Measurements from ENCODE around the gene CNST. TPM values are rescaled to one million over a fixed set of nuclear protein-coding genes. Genes with fewer than 3 reads are reported as not detected.

The CNST gene
- total RNA-seq, 4 donors from 2014 or later: 38.8 to 49.5 (median 41.7) TPM

DNA sequence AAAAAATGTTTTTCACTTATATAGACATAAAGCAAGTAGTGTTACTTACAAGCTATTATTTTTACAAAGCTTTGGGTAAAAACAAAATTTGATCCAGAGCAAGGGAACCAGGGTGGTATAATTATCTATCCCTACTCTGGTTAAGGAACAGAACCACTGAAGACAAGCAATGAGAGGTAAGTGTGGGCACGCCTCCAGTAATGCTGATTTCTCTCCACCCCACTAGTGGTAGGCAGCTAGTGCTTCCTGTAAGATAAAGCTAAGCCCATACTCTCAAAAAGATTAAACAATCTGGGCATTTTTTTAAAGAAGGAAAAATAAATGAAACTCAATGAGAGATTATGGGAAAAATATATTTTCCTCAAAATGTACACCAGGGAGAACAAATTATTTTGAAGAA lies 22.3 kb upstream of the CNST start:
- TF ChIP-seq, protein P1, sequence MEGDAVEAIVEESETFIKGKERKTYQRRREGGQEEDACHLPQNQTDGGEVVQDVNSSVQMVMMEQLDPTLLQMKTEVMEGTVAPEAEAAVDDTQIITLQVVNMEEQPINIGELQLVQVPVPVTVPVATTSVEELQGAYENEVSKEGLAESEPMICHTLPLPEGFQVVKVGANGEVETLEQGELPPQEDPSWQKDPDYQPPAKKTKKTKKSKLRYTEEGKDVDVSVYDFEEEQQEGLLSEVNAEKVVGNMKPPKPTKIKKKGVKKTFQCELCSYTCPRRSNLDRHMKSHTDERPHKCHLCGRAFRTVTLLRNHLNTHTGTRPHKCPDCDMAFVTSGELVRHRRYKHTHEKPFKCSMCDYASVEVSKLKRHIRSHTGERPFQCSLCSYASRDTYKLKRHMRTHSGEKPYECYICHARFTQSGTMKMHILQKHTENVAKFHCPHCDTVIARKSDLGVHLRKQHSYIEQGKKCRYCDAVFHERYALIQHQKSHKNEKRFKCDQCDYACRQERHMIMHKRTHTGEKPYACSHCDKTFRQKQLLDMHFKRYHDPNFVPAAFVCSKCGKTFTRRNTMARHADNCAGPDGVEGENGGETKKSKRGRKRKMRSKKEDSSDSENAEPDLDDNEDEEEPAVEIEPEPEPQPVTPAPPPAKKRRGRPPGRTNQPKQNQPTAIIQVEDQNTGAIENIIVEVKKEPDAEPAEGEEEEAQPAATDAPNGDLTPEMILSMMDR (IDR thresholded peaks at IDR 0.05): no peak
- no peak for TF ChIP-seq POLR2A (IDR thresholded peaks at IDR 0.05)
- no peaks in the 10 kb centered on the region for H3K9me3 ChIP-seq
- H3K4me3 ChIP-seq (replicated peaks in 1 of 3): no peak overlapping the region
- no peaks in the 10 kb centered on the region for H3K27me3 ChIP-seq
- no peak overlapping the region for H3K27ac ChIP-seq
- peaks cover 19 to 27% of the 10 kb centered on the region in 2 donors for H3K36me3 ChIP-seq
- peaks cover 16 to 18% of the 10 kb centered on the region in 2 donors for H3K4me1 ChIP-seq
- WGBS, 2 donors: 94 to 100% methylated on average over 1 of the region's 1 CpG
- DNase-seq: no peak
- intact Hi-C loops (cut with DNase I): no loop called here

DNA sequence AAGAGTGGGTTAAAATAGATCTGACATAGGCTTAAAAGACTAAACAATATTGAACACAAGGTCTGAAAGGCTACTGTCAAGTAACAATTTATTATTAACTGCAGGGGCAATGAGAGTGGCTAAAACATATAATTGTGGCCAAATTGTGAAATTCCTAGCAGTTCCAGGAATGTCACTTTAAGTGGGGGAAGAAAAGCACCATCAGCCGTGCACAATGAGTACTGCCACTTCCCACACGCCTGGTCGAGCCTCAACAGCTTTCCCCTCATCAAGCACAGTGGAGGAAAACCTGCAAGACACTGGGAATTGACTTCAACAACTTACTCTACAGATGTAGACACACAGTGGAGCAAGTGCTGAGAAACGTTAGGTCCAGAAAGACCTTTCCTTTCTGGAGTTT lies 16.6 kb upstream of the CNST start:
- 21 to 30% methylated on average over 4 of the region's 4 CpGs for WGBS, 2 donors
- intact Hi-C loops (cut with DNase I): loop anchor here (10.0 kb wide), 1 partner anchor 45 kb away; the partner anchor contains the start of gene SMYD3
- no peak overlapping the region for H3K4me3 ChIP-seq (replicated peaks in 1 of 3)
- no peaks in the 10 kb centered on the region for H3K9me3 ChIP-seq
- TF ChIP-seq, protein P1 (IDR thresholded peaks at IDR 0.05): no peak
- no peak for TF ChIP-seq POLR2A (IDR thresholded peaks at IDR 0.05)
- H3K27ac ChIP-seq: peak overlapping the region; percentile 18 to 88 (median 64)
- peak; percentile 72 for DNase-seq
- H3K4me1 ChIP-seq: peaks cover 36 to 40% of the 10 kb centered on the region in 2 donors
- H3K36me3 ChIP-seq: peaks cover 6 to 16% of the 10 kb centered on the region in 2 donors
- no peaks in the 10 kb centered on the region for H3K27me3 ChIP-seq

DNA sequence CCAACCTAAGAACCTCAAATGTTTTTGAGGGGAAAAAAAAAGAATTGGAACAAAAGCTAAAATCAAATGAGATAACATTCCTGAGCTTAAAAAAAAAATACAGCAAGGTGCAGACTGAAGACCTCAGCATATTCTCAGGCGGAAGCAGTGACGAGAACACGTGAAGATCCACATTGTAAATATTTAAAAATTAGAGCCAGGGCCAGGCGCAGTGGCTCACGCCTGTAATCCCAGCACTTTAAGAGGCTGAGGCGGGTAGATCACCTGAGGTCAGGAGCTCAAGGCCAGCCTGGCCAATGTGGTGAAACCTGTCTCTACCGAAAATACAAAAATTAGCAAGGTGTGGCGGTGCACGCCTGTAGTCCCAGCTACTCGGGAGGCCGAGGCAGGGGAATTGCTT lies 15.9 kb upstream of the CNST start:
- H3K4me3 ChIP-seq (replicated peaks in 1 of 3): no peak overlapping the region
- H3K9me3 ChIP-seq: no peaks in the 10 kb centered on the region
- peak overlapping the region in 2 of 3 donors; percentile 64 to 88 for H3K27ac ChIP-seq
- H3K27me3 ChIP-seq: no peaks in the 10 kb centered on the region
- 69 to 70% methylated on average over 11 of the region's 11 CpGs for WGBS, 2 donors
- no peak for TF ChIP-seq POLR2A (IDR thresholded peaks at IDR 0.05)
- TF ChIP-seq, protein P1 (IDR thresholded peaks at IDR 0.05): no peak
- DNase-seq: no peak
- peaks cover 6 to 15% of the 10 kb centered on the region in 2 donors for H3K36me3 ChIP-seq
- intact Hi-C loops (cut with DNase I): loop anchor here (10.0 kb wide), 1 partner anchor 46 kb away; the partner anchor contains the start of gene SMYD3
- peaks cover 36 to 40% of the 10 kb centered on the region in 2 donors for H3K4me1 ChIP-seq

DNA sequence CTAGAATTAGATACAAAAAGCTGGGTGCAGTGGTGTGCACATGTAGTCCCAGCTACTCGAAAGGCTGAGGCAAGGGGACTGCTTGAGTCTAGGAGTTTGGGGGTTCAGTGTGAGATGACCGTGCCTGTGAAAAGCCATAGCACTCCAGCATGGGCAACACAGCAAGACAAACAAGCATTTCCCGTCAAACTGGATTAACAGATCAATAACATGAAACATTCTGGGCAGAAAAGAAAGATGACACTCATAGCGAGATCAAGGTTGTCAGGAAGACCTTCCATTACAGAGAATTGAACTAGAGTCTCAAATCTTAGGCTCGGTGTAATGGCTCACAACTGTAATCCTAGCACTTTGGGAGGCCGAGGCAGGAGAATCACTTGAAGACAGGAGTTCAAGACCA lies 14.1 kb upstream of the CNST start:
- H3K9me3 ChIP-seq: no peaks in the 10 kb centered on the region
- 88 to 97% methylated on average over 6 of the region's 6 CpGs for WGBS, 2 donors

DNA sequence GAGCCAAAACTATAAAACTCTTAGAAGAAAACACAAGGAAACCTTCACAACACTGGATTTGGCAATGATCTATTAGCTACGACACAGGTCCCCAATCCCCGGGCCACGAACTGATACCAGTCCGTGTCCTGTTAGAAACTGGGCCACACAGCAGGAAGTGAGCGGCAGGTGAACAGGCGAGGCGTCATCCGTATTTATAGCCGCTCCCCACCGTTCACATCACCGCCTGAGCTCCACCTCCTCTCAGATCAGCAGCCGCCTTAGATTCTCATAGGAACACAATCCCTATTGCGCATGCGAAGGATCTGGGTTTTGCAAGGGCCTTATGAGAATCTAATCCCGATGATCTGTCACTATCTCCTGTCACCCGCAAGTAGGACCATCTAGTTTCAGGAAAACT lies 12.1 kb upstream of the CNST start:
- Histone ChIP-seq H3K36me3 (peaks cover 6 to 24% of the 10 kb centered on the region in 2 donors), H3K27ac (no peak overlapping the region), H3K4me3 (replicated peaks in 1 of 3) (no peak overlapping the region), H3K27me3 (no peaks in the 10 kb centered on the region), H3K4me1 (peaks cover 20 to 21% of the 10 kb centered on the region in 2 donors), H3K9me3 (no peaks in the 10 kb centered on the region)
- intact Hi-C loops (cut with DNase I): loop anchor here (10.0 kb wide), 1 partner anchor 49 kb away; the partner anchor contains the start of gene SMYD3
- TF ChIP-seq, protein P1 (IDR thresholded peaks at IDR 0.05): no peak
- WGBS, 2 donors: 98% methylated on average over 16 of the region's 16 CpGs
- no peak for DNase-seq

More for the DNA sequence above, 14.1 kb upstream of the CNST start:
- Histone ChIP-seq H3K27ac (peak overlapping the region in 1 of 3 donors; percentile 88), H3K36me3 (peaks cover 6 to 22% of the 10 kb centered on the region in 2 donors), H3K4me3 (replicated peaks in 1 of 3) (no peak overlapping the region), H3K27me3 (no peaks in the 10 kb centered on the region), H3K4me1 (peaks cover 33 to 38% of the 10 kb centered on the region in 2 donors)
- DNase-seq: no peak
- TF ChIP-seq, protein P1 (IDR thresholded peaks at IDR 0.05): no peak
- TF ChIP-seq POLR2A (IDR thresholded peaks at IDR 0.05): no peak
- intact Hi-C loops (cut with DNase I): loop anchor here (10.0 kb wide), 1 partner anchor 47 kb away; the partner anchor contains the start of gene SMYD3
